Lower leg skin (tissue), 3 donors: ENCODE results near the gene BOLA2B.

Experiments
- POLR2A ChIP-seq, 2 donors: fragments of 450-650 bp; IDR thresholded peaks; one replicate each; pipeline ENCODE4 v1.6.1; 2016 to 2017; ENCODE audit warnings: antibody characterized with exemption in 2 of 2, mild to moderate bottlenecking in 1 of 2, moderate library complexity in 1 of 2
- TF ChIP-seq, protein P1 (sequence below), 3 donors: fragments of 450-650 bp; IDR thresholded peaks; one replicate each; pipeline ENCODE4 v1.5.1; 2016; ENCODE audit warnings: antibody characterized with exemption in 3 of 3, mild to moderate bottlenecking in 3 of 3, moderate library complexity in 2 of 3

DNA sequence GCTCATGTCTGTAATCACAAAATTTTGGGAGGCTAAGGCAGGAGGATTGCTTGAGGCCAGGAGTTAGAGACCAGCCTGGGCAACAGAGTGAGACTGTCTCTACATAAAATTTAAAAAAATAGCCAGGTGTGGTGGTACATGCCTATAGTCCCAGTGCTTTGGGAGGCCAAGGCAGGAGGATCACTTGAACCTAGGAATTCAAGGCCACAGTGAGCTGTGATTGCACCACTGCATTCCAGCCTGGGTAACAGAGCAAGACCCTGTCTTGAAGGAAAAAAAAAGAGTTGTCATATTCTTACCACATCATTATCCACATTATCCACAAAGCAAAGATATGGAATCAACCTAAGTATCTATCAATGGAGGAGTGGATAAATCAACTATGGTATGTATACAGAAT is 49.4 kb downstream of the BOLA2B start:
- TF ChIP-seq, protein P1, sequence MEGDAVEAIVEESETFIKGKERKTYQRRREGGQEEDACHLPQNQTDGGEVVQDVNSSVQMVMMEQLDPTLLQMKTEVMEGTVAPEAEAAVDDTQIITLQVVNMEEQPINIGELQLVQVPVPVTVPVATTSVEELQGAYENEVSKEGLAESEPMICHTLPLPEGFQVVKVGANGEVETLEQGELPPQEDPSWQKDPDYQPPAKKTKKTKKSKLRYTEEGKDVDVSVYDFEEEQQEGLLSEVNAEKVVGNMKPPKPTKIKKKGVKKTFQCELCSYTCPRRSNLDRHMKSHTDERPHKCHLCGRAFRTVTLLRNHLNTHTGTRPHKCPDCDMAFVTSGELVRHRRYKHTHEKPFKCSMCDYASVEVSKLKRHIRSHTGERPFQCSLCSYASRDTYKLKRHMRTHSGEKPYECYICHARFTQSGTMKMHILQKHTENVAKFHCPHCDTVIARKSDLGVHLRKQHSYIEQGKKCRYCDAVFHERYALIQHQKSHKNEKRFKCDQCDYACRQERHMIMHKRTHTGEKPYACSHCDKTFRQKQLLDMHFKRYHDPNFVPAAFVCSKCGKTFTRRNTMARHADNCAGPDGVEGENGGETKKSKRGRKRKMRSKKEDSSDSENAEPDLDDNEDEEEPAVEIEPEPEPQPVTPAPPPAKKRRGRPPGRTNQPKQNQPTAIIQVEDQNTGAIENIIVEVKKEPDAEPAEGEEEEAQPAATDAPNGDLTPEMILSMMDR (IDR thresholded peaks at IDR 0.05), result no peak
- TF ChIP-seq POLR2A (IDR thresholded peaks at IDR 0.05), result no peak
